GM03348 (cell line): ENCODE measurements around the gene FAM3B.

Experiments used
- DNase-seq: peaks from one replicate; pipeline ENCODE4 v3.0.0; 2012; ENCODE audit warnings: low spot score

The FAM3B gene

DNA sequence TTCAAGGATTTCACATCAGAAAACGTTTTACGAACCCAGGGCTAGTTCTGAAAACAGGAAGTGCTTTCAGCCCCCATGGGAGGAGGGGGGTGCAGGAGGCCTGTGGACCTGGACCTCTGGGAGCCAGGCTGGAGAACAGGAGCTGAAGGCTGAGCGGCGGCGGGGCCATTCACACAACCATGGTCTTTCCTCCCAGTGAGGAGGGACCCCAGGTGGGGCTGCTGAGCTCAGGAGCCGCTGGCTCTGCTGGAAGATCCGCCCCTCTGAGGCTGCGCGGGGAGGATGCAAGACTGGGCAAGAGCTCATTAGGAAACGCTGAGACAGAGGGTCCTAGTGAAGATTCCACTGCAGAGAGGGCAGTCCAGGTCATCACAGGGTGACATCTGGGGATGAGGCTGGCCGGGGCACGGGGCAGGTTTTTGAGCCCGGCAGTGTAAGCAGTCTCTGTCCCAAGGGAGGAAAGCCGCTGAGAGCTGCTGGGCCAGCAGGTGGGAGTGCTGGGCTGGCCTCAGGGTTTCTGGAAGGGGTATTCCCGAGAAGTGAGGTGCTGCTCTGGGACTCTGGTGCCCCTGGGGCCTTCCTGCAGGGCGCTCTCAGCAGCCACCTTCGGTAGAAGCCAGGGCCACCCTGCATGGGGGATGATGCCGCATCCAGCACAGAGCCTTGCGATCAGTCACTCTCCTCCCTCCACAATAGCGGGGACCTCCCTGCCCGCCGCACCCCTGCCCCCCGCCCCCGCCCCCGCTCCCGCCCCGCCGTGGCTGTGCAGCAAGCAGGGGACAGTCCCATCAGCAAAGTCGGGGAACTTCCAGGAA lies 52.7 kb downstream of the FAM3B start:
- DNase-seq = no peak

DNA sequence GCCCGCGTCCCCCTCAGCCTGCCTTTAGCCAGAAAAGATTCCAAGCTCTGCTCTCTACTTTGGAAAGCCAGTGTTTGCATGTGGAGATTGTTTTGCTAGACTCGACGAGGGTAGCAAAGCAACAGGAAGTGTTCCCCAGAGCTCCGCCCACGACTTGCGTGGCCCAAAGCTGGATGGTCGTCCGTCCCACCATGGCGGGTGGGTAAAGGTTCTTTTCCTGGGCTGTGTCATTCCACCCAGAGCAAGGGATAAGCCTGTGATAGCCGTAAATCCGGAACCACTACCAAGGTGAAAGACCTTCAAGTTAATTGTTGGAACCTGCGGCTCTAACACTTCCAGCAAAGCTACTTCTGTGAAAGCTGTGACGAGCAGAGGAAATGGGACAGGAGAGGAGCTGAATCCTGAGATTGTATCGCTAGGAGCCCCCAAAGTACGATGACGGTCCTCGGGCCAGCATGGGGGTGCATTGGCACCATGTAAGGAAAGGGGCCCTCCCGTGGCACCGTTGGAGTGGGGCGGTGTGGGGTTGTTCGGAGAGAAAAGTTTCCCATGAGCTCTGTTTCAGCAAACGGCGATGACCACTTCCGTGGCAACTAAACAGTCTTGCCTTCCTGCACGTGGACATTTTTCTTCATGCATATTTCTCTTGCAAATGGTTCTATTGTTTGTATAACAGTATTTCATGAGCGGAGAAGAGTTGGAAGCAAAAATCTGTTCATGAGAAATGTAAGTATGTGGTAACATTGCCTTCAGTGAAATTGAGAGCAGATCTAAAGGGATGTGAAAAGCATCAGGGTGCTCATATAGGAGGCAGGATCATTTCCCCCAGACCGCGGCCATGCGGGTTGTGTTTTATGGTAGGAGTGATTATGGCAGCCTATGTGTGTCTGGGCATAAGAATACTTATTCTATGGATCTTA lies 53.6 kb downstream of the FAM3B start:
- no peak for DNase-seq

DNA sequence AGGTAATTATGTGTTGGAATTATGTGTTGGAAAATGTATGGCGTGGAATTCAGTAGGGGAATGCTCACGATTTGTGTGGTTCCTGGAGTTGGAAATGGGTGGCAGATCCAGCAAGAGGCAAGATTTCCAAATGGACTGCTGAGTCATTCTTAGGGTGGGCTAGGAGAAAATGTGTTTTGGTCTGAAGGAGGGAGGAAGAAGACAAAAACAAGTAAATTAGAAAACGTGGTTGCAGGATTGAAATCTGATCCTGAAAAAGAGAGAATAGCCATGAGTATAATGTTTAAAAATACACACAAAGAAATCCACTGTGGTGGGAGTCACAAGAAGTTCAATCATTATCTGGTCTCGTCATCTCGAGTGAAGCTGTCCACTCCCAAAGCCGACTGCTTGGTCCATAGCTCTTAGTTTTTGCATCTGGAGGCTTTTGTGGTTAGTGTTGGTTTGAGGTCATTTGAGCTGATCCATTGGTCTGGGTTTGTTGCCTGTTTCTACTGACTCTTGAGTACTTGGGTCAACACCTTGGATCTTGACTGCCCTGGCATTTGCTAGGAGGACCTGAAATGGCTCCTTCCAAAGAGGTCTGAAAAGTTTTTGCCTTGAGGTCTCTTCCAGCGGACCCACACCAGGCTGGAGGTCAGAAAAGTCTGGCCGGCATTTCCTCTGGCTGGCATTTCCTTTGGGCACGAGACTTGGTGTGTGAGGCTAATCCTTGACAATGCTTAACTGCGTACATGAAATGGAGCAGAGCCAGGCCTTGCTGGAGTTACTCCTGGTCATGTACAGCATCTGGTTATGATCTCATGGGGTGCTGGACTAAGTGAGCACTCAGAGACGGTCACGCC lies 54.5 kb downstream of the FAM3B start:
- no peak for DNase-seq

DNA sequence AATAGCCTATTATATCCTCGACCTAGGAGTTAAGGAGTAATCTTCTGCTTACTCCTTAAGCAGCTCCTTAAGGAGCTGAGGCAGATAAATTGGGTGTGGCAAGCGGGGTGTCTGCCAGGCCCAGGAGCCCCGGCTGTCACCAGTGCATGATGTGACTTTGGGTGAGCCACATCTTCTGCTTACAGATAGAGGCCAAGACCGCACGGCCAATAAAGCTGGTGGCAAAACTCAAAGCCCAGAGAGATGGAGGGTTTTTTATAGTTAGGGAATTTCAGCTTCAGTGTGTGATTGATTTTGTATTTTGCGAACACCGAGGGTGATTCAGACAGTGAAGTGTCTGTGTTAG lies 55.1 kb downstream of the FAM3B start:
- no peak for DNase-seq

DNA sequence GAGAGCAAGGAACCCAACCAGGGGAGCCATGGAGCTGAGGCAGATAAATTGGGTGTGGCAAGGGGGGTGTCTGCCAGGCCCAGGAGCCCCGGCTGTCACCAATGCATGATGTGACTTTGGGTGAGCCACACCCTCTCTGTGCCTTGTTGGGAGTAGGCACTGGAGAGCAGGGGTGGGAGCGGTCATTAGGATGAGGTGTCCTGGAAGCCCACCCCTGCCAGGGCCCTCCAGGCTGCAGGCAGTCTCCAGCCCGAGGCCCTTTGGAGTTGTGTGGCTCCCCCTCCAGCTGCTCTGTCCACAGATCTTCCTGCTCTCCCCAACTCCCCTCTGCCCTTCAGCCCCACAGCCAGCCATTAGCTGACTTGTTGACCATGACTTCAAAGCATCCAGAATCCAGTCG lies 56.7 kb downstream of the FAM3B start:
- DNase-seq = no peak

DNA sequence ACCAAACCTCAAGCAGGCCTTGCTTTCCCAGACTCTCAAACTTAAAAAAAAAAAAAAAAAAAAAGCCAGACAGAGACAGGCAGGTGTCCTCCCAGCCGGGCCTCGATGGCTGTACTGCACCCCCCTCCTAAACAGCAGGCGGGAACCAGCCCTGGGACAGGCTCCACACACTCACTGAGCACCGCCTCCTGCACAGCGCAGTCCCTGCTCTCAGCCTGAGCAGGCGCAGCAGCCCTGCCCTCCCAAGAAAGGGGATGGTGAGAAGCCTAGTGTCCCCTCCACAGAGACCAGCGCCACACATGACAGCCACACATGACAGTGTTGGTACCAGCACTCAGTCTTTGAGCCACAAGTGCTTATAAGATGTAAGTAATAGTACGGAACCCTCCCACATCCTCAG lies 57.2 kb downstream of the FAM3B start:
- no peak for DNase-seq

DNA sequence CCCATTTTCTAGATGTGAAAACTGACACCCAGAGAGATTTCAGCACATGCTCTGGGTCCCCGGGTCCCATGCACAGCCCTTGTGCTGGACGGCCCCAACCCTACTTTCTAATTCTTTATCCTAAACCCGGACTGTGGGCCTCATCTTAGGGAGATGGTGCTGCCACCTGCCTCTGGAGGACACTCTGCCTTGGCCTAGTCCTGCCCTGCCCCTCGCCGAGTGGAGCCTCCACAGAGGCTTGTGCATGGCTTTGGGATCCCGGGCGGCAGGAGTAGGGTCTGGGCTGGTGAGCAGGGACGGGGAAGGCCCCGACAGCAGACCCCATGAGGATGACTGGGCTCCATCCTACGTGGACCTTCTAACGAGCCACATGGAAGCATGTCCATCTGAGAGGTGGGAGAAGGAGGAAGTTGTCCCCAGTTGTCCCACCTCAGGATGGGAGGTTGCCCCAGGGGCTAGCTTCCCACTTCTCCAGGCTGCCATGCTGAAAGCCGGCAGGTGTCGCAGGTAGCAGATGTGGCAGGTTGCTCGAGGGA lies 57.6 kb downstream of the FAM3B start:
- DNase-seq = no peak

DNA sequence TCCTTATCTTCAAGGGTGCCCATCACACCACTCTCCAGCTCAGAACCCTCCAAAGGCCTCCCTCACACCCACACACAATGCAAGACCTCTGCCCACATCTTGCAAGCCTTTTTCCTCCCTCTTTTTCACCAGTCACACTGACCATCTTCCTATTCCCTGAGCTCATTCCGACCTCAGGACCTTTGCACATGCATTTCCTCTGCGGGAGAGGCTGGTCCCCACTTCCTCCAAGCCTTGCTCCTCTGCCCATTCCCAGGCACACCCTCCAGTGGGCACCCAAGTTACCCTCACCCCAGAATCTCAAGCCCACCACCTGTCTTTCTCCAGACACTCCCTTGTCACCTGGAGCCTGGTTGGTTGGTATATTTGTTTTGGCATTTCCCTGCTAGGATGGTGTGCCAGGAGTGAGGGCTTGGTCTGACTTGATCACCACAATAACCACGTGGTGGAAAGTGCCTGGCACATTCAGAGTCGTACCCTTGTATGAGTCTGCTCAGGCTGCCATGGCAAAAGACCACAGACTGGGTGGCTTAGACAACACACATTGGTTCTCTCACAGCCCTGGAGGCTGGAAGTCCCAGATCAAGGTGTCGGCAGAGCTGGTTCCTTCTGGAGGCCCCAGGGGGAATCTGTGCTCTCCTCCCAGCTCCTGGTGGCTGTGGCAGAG lies 58.4 kb downstream of the FAM3B start:
- DNase-seq = no peak

DNA sequence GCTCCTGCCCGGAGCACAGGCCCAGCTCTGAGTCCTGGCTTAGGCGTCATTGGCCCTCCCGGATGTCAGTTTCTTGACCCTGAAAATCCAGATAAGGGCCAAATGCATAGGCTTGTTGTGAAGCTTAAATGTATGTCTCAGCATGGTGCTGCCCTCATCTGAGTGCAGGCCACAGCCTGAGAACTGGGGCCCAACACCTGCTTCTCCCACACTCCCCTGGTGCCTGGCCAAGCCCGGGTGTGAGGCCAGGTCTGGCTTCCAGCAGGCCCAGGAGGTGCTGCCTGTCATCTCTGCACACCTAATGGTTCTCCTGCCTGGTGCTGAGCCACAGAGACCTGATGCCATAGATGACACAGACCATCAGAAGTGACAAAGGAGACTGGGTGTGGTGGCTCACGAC lies 59.3 kb downstream of the FAM3B start:
- no peak for DNase-seq

DNA sequence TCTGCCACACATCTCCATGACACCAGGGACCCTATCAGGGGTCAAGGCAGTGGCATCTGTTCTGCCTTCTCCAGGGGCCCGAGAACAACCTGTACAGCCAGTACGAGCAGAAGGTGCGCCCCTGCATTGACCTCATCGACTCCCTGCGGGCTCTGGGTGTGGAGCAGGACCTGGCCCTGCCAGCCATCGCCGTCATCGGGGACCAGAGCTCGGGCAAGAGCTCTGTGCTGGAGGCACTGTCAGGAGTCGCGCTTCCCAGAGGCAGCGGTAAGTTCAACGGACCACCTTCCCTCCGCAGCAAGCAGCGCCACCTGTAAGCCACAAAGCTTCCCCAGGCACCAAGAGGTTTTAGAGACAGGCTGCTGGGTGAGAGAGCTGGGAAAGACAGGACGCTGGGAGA lies 61.1 kb downstream of the FAM3B start:
- no peak for DNase-seq

DNA sequence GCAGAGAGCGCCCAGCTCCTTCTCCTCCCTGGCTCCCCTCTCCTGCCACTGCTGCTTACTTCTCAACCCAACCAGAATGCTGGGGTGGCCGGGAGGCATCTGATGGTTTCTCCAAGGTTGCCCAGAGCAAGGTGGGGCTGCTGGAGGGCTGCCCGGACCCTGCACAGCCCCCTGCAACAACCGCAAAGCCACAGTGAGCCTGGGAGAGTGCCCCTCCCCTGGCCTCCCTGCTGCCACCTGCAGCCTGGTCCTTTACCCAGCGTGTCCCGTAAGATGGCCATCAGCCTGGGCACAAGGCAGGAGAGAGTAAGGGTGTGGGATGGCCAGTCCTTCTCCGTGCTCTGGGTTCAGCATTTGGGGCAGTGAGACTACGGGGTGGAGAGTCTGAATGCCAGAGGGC lies 62.2 kb downstream of the FAM3B start:
- no peak for DNase-seq

DNA sequence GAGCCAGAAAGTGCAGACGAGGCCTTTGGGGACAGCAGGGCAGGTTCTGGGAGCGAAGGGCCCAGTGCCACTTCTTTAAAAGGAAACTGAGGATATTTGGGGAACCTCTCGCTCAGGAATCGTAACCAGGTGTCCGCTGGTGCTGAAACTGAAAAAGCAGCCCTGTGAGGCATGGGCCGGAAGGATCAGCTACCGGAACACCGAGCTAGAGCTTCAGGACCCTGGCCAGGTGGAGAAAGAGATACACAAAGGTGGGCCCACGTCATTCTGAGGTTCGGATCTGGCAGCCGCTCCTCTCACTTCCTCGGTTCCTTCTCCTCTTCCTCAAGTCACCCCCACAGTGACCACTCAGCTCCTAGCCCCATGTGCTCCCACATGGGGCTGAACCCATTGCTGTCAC lies 63.3 kb downstream of the FAM3B start:
- DNase-seq = no peak

DNA sequence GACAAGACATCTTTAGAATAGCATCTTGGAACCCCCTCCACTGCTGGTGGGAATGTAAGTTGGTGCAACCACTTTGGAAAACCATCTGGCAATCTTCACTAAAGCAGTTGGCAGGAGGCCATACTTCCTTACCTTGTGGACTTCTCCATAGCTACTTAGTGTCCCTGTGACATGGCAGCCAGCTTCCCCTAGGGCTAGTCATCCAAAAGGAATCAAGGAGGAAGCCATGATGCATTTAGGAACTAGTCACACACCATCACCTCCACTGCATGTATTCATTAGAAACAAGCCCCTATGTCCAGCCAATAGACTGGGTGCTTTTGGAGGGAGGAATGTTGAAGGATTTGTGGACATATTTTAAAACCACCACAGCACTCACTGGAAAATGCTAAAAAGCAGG lies 65.1 kb downstream of the FAM3B start:
- DNase-seq = no peak

DNA sequence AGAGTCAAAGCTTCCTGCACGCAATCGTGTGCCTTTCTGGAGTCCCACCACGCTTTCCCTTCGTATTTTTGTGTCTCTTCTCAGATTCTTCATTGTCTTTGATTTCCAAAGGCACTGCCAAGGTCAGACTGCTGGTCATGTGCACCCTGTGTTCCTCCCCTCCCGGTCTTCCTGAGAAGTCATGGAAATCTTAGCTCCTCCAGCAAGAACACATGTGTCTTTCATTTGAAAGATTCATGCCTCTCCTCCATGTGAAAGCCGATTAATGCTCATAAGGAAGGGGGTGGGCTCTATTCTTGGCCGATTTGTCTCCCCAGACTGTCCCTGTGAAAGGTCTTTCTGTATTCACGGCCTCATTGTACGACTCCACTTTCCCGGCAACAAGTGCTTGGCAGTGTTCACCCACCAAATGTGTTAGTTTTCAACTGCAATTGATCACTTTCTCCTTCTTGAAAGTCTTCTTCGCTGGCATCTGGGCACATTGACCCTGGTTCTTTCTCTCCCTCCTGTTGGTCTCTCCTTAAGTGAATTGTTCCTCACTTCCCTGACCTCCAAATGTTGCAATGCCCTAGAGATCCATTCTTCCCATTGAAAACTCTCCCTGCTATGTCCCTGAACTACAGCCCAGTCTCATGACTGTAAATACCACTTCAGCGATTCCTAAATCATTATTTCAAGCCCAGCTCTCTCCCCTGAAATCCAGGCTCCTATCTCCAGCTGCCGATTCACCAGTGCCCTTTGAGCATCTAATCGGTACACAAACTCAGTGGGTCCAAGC lies 70.6 kb downstream of the FAM3B start:
- DNase-seq = no peak

DNA sequence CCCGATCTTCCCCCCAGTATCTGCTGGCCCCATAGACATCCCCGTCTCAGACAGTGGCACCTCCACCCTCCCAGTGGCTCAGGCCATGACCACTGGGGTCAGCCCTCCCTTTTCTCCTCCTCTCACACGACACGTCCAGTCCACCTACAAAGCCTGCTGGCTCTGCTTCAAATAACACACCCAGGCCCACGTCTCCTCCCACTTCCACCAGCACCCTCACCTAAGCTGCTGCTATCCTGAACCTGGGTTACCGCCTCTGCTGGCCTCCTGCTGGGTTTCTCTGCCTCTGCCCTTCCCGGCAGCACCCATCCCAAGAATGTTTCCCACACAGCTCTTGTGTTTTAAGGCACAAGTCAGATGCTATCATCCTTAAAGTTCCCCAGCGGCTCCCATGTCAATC lies 71.2 kb downstream of the FAM3B start:
- no peak for DNase-seq

DNA sequence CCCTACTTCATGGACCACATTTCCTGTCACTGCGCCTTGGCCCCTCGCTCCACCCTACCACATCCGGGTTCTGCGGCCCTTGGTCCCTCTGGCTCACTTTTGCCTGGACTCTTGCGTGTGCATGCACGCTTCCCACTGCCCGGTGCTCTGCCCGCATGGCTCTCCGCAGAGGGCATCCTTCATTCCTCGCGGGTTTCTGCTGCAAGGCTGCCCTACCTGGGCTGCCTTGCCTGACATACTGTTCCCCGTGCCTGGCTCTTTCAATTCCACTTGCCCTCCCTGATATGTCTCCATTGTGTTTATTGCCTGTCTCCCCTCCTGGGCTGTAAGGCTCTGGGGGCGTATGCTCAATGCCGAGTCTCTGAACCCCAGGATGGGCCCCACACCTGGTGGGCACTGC lies 71.7 kb downstream of the FAM3B start:
- no peak for DNase-seq

DNA sequence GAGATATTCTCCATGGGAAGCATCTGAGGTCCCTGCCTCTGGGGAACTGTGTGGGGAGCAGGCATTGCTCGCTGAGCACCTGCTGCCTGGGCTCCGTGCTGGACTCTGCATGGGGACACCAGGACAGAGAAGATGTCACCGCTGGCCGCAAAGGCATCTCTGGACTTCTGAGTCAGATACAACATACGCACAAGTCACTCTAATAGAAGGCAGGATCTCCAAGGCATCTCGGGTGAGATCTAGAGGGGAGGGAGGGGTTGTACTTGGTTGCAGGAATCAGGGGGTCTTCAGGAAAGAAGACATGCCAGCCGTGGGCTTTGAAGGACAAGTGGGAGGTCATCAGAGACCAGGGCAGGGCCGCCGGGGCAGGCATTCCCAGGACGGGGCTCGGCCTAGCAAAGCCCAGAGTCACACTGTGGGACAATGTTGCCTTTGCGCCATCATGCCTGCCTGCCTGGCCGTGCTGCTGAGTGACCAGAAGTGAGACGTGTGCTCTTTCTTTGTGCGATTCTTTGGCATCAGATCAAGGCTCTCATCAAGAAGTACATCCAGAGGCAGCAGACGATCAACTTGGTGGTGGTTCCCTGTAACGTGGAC lies 73.5 kb downstream of the FAM3B start:
- DNase-seq = no peak

DNA sequence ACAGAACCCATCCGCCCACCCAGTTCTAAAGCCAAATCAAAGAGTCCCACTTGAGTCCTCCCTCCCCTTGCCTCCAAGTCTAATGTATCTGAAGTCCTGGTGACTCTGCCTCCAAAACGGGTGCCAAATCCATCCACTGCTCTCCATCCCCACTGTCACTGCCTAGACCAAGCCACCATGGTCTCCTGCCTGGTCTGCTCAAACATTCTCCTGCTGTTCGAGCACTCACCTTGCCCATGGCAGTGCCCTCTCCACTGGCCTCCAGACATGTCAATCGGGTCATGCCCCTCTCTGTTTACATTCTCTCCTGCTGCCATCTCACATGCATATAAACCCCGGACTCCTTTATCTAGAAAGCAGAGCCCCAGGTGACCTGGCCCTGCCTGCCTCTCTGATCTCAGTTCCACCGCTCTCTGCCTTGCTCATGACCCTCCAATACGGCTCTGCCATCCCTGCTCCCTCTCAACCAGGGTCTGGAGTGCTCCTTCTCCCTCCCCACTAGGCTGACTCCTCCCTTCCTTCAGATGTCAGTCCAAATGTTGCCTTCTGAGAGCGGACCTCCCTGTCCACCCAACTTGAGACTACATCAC lies 77.4 kb downstream of the FAM3B start:
- no peak for DNase-seq

DNA sequence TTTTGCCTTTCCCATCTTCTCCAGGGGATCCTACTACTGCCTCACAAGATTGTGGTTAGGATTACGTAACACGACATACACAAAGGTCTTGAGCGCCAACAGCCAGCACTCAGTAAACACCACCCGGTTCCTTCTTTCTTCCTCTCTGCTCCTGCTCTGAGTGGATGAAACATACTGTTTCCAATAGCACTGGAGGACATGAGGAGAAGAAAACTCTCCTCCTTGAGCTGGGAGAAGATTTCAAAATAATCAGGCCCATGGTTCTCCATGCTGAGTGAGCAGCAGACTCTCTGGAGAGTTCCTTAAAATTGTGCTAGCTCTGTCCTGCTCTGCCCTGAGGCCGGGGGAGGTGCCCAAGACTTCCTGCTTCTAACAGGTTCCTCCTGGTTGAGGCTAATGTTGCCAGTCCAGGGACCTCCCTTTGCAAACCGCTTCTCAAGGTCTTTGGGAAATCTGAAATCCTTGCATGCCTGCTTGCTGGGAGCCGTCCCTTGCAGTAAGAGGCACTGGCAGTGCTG lies 80.0 kb downstream of the FAM3B start:
- DNase-seq = no peak

DNA sequence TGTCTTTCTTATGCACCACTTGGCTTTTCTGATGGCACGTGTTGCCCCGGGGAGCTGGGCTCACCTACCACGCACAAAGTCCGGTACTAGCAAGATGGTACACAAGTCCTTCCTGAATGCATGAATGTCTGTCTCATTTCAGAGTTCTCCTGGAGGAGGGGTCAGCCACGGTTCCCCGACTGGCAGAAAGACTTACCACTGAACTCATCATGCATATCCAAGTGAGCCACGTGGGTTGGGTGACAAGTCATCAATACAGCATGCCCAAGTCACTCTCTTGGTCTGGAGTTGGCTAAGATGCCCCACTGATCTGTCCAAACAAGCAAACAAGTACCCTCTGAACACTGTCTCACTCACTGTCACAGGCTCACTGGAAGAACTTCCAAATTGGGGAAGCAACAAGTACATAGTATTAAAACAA lies 80.9 kb downstream of the FAM3B start:
- no peak for DNase-seq
